A549 (cell line): ENCODE results near the gene LRRC4.

ENCODE experiments used
- CEBPB ChIP-seq, 2 experiments: fragments of >200 bp in 1 of 2; sonication (Bioruptor Twin) in 1 of 2; formaldehyde crosslinking in 1 of 2; IDR thresholded peaks; 2 replicates each; pipeline ENCODE4 v1.6.1; 2012 to 2016
- CTCF ChIP-seq: fragments of >200 bp; sonication (Bioruptor Twin); formaldehyde crosslinking; IDR thresholded peaks from 3 replicates; pipeline ENCODE4 v1.5.1; 2016
- GATA3 ChIP-seq: IDR thresholded peaks from 2 replicates; pipeline ENCODE4 v1.6.1; 2012; ENCODE audit warnings: borderline replicate concordance
- JUNB ChIP-seq: fragments of >200 bp; sonication (Bioruptor Twin); formaldehyde crosslinking; IDR thresholded peaks from 2 replicates; pipeline ENCODE4 v1.6.1; 2016
- KDM5A ChIP-seq: fragments of 200-600 bp; sonication (generic); IDR thresholded peaks from 2 replicates; pipeline ENCODE4 v1.6.1; 2016; ENCODE audit warnings: antibody characterized with exemption, mild to moderate bottlenecking
- MYC ChIP-seq: IDR thresholded peaks from 2 replicates; pipeline ENCODE4 v1.6.1; 2012; ENCODE audit warnings: mild to moderate bottlenecking, inconsistent platforms, low read length, improper control_type of control experiment, borderline replicate concordance
- NR3C1 ChIP-seq: fragments of >200 bp; sonication (Bioruptor Twin); formaldehyde crosslinking; IDR thresholded peaks from 3 replicates; pipeline ENCODE4 v1.6.1; 2017
- POLR2A ChIP-seq: IDR thresholded peaks from 2 replicates; pipeline ENCODE4 v1.6.1; 2012; ENCODE audit warnings: mild to moderate bottlenecking, low read length
- SMC3 ChIP-seq: fragments of >200 bp; sonication (Bioruptor Twin); formaldehyde crosslinking; IDR thresholded peaks from 3 replicates; pipeline ENCODE4 v1.6.1; 2018; ENCODE audit warnings: inconsistent platforms
- USF2 ChIP-seq: fragments of 450-650 bp; IDR thresholded peaks from 2 replicates; pipeline ENCODE4 v1.6.1; 2014; ENCODE audit warnings: antibody characterized with exemption

- TF ChIP-seq CTCF (no peak), SMC3 (no peak), USF2 (no peak), POLR2A (no peak), JUNB (no peak), KDM5A (no peak), MYC (no peak), CEBPB (IDR thresholded peaks at IDR 0.05) (no peak), NR3C1 (no peak), GATA3 (no peak)
These were observed 22.5 kb downstream of the LRRC4 start for GRCh38 chr7:128008744-128009143.
